Thoracic aorta (tissue), 2 donors: ENCODE results near the gene OR51Q1. TPM values are rescaled to one million over a fixed set of nuclear protein-coding genes. Genes with fewer than 3 reads are reported as not detected.

Experiments used
- ATAC-seq: fragments of 150-250 bp; one replicate; pipeline ENCODE4 v1.8.0; 2017; ENCODE audit warnings: low read depth; ENCODE audit not compliant: insufficient number of reproducible peaks, low FRiP score
- DNase-seq: peaks from one replicate; pipeline ENCODE4 v3.0.0-alpha.2; 2020; ENCODE audit warnings: low spot score
- H3K27ac ChIP-seq, 2 donors: fragments of 200-600 bp; sonication (generic); 1 replicate in 1 of 2; 2 replicates in 1 of 2; pipeline ENCODE4 v1.5.1; 2016; ENCODE audit warnings: mild to moderate bottlenecking in 2 of 2, moderate library complexity in 2 of 2
- H3K27me3 ChIP-seq: fragments of 200-600 bp; sonication (generic); replicated peaks from 2 replicates; pipeline ENCODE4 v1.6.0; 2016; ENCODE audit warnings: mild to moderate bottlenecking; ENCODE audit not compliant: insufficient read depth
- H3K36me3 ChIP-seq: fragments of 200-600 bp; sonication (generic); one replicate; pipeline ENCODE4 v1.5.1; 2016
- H3K4me1 ChIP-seq, 2 donors: fragments of 200-600 bp; sonication (generic); 1 replicate in 1 of 2; 2 replicates in 1 of 2; pipeline versions ENCODE4 v1.5.1 to v1.6.0; 2016; ENCODE audit warnings: low read depth in 2 of 2, mild to moderate bottlenecking in 1 of 2; ENCODE audit not compliant: control insufficient read depth in 1 of 2
- H3K4me3 ChIP-seq: fragments of 200-600 bp; sonication (generic); 2 replicates; pipeline ENCODE4 v1.5.1; 2016; ENCODE audit warnings: mild to moderate bottlenecking
- H3K9me3 ChIP-seq: fragments of 200-600 bp; sonication (generic); 2 replicates; pipeline ENCODE4 v1.5.1; 2016
- total RNA-seq, 2 donors: library from RNA; depleted of rRNA; stranded (reverse); fragments of >200 nt; gene quantifications; one replicate each; pipeline versions ENCODE4 v1.1.0 to v1.2.3, GENCODE V29; 2016
- TF ChIP-seq, protein P1 (sequence below): fragments of 200-600 bp; sonication (generic); IDR thresholded peaks from one replicate; pipeline ENCODE4 v1.5.1; 2019; ENCODE audit warnings: antibody characterized with exemption

Gene OR51Q1
- total RNA-seq, 2 donors from 2014 or later, result not detected

GRCh38 chr11:5394091-5394490 lies 27.8 kb upstream of the OR51Q1 start:
- Histone ChIP-seq H3K4me1 (no peaks in the 10 kb centered on the region), H3K27ac (no peak overlapping the region), H3K9me3 (no peaks in the 10 kb centered on the region), H3K36me3 (no peaks in the 10 kb centered on the region), H3K27me3 (no peaks in the 10 kb centered on the region), H3K4me3 (no peak overlapping the region)
- ATAC-seq (no peak), DNase-seq (no peak)
- TF ChIP-seq, protein P1, sequence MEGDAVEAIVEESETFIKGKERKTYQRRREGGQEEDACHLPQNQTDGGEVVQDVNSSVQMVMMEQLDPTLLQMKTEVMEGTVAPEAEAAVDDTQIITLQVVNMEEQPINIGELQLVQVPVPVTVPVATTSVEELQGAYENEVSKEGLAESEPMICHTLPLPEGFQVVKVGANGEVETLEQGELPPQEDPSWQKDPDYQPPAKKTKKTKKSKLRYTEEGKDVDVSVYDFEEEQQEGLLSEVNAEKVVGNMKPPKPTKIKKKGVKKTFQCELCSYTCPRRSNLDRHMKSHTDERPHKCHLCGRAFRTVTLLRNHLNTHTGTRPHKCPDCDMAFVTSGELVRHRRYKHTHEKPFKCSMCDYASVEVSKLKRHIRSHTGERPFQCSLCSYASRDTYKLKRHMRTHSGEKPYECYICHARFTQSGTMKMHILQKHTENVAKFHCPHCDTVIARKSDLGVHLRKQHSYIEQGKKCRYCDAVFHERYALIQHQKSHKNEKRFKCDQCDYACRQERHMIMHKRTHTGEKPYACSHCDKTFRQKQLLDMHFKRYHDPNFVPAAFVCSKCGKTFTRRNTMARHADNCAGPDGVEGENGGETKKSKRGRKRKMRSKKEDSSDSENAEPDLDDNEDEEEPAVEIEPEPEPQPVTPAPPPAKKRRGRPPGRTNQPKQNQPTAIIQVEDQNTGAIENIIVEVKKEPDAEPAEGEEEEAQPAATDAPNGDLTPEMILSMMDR, result no peak

DNA sequence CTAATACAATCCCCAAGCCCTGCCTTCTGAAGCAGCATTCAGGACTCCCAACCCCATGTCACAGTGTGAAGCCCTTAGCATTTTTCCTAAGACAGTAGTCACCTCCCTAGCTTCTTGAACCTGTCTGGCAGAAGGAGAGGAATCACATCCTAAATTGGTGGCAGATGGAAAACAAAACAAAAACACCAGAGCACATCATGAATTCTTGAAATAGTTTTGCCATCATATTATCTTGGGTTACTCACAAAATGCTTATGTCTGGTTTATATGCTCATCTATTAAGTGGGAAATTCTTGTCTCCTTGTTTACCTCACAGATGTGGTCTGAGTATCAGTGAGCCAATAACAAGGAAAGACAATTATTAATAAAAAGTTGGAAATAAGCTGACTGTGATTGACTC lies 23.0 kb upstream of the OR51Q1 start:
- no peaks in the 10 kb centered on the region for H3K36me3 ChIP-seq
- no peaks in the 10 kb centered on the region for H3K9me3 ChIP-seq
- DNase-seq (no peak), ATAC-seq (no peak)
- no peaks in the 10 kb centered on the region for H3K4me1 ChIP-seq
- TF ChIP-seq, protein P1, result no peak
- H3K4me3 ChIP-seq, result no peak overlapping the region
- H3K27ac ChIP-seq, result no peak overlapping the region
- no peaks in the 10 kb centered on the region for H3K27me3 ChIP-seq

- Histone ChIP-seq H3K4me3 (no peak overlapping the region), H3K9me3 (no peaks in the 10 kb centered on the region), H3K36me3 (no peaks in the 10 kb centered on the region), H3K27ac (no peak overlapping the region), H3K4me1 (no peaks in the 10 kb centered on the region), H3K27me3 (no peaks in the 10 kb centered on the region)
- ATAC-seq (no peak), DNase-seq (no peak)
- TF ChIP-seq, protein P1, result no peak
Measured at GRCh38 chr11:5405173-5405572, 16.7 kb upstream of the OR51Q1 start.

- no peak overlapping the region for H3K27ac ChIP-seq
- H3K4me1 ChIP-seq, result no peaks in the 10 kb centered on the region
- TF ChIP-seq, protein P1, result no peak
- no peak overlapping the region for H3K4me3 ChIP-seq
- H3K27me3 ChIP-seq, result no peaks in the 10 kb centered on the region
- no peaks in the 10 kb centered on the region for H3K9me3 ChIP-seq
- H3K36me3 ChIP-seq, result no peaks in the 10 kb centered on the region
- ATAC-seq (no peak), DNase-seq (no peak)
Measured at GRCh38 chr11:5420993-5421392, 918 bp upstream of the OR51Q1 start.

- no peak overlapping the region for H3K4me3 ChIP-seq
- TF ChIP-seq, protein P1, result no peak
- ATAC-seq, result no peak
- no peaks in the 10 kb centered on the region for H3K36me3 ChIP-seq
- no peaks in the 10 kb centered on the region for H3K27me3 ChIP-seq
- no peak overlapping the region for H3K27ac ChIP-seq
- DNase-seq, result no peak
- no peaks in the 10 kb centered on the region for H3K9me3 ChIP-seq
- H3K4me1 ChIP-seq, result no peaks in the 10 kb centered on the region
Measured at GRCh38 chr11:5423131-5423530, 1.2 kb downstream of the OR51Q1 start.
